Uterus (tissue), 4 donors: ENCODE data around the gene BACH2. TPM values are rescaled to one million over a fixed set of nuclear protein-coding genes. Genes with fewer than 3 reads are reported as not detected.

ENCODE experiments used
- DNase-seq, 2 donors: peaks; one replicate each; pipeline ENCODE4 v3.0.0-alpha.2; 2019 to 2020
- H3K27ac ChIP-seq, 2 donors: fragments of 200-600 bp; sonication (generic); 1 replicate in 1 of 2; 2 replicates in 1 of 2; pipeline ENCODE4 v1.5.1; 2016 to 2018
- H3K27me3 ChIP-seq, 2 donors: fragments of 200-600 bp; sonication (generic); one replicate each; pipeline ENCODE4 v1.5.1; 2018 to 2019; ENCODE audit warnings: control low read depth in 1 of 2
- H3K36me3 ChIP-seq, 2 donors: fragments of 200-600 bp; sonication (generic); one replicate each; pipeline ENCODE4 v1.5.1; 2019; ENCODE audit warnings: control low read depth in 1 of 2
- H3K4me1 ChIP-seq, 2 donors: fragments of 200-600 bp; sonication (generic); one replicate each; pipeline ENCODE4 v1.5.1; 2018 to 2019; ENCODE audit warnings: control low read depth in 1 of 2
- H3K4me3 ChIP-seq, 2 donors: fragments of 200-600 bp; sonication (generic); 1 replicate in 1 of 2; 2 replicates in 1 of 2; pipeline ENCODE4 v1.5.1; 2018 to 2019; ENCODE audit warnings: mild to moderate bottlenecking in 1 of 2
- H3K9me3 ChIP-seq, 2 donors: fragments of 200-600 bp; sonication (generic); one replicate each; pipeline ENCODE4 v1.5.1; 2019; ENCODE audit warnings: control low read depth in 1 of 2
- POLR2A ChIP-seq, 2 donors: fragments of 450-650 bp; IDR thresholded peaks; one replicate each; pipeline ENCODE4 v1.6.1; 2016; ENCODE audit warnings: antibody characterized with exemption in 2 of 2, mild to moderate bottlenecking in 1 of 2, moderate library complexity in 1 of 2
- intact Hi-C: fragments of 100-400 bp; cut with DNase I; formaldehyde crosslinking; loops from one replicate; pipeline ENCODE4 v1.15.1; 2023; ENCODE audit warnings: low total_unique reads
- total RNA-seq, 4 donors: library from RNA; depleted of rRNA in 3 of 4; stranded (reverse); fragments of >200 nt in 3 of 4; gene quantifications; one replicate each; pipeline versions ENCODE4 v1.1.0 to v1.2.4, GENCODE V29; 2014 to 2023
- TF ChIP-seq, protein P1 (sequence below), 4 experiments: fragments of 200-600 bp in 2 of 4; fragments of 450-650 bp in 2 of 4; sonication (generic) in 2 of 4; IDR thresholded peaks; one replicate each; pipeline ENCODE4 v1.5.1; 2016 to 2019; ENCODE audit warnings: antibody characterized with exemption in 4 of 4, mild to moderate bottlenecking in 2 of 4, moderate library complexity in 1 of 4
- donor health status: DM: yes; HTN: yes; CAD: no.

The BACH2 gene
- total RNA-seq, 4 donors from 2014 or later, result 1.3 to 15.0 (median 9.7) TPM

- no peaks in the 10 kb centered on the region for H3K4me1 ChIP-seq
- H3K4me3 ChIP-seq, result no peak overlapping the region
- H3K36me3 ChIP-seq, result no peaks in the 10 kb centered on the region
- DNase-seq, result no peak
- H3K27ac ChIP-seq, result no peak overlapping the region
- H3K9me3 ChIP-seq, result no peaks in the 10 kb centered on the region
- no peaks in the 10 kb centered on the region for H3K27me3 ChIP-seq
- TF ChIP-seq, protein P1, sequence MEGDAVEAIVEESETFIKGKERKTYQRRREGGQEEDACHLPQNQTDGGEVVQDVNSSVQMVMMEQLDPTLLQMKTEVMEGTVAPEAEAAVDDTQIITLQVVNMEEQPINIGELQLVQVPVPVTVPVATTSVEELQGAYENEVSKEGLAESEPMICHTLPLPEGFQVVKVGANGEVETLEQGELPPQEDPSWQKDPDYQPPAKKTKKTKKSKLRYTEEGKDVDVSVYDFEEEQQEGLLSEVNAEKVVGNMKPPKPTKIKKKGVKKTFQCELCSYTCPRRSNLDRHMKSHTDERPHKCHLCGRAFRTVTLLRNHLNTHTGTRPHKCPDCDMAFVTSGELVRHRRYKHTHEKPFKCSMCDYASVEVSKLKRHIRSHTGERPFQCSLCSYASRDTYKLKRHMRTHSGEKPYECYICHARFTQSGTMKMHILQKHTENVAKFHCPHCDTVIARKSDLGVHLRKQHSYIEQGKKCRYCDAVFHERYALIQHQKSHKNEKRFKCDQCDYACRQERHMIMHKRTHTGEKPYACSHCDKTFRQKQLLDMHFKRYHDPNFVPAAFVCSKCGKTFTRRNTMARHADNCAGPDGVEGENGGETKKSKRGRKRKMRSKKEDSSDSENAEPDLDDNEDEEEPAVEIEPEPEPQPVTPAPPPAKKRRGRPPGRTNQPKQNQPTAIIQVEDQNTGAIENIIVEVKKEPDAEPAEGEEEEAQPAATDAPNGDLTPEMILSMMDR (IDR thresholded peaks at IDR 0.05), result no peak
- TF ChIP-seq POLR2A (IDR thresholded peaks at IDR 0.05), result no peak
- intact Hi-C loops, result no loop called here
Measured at GRCh38 chr6:90274451-90275030, 22.1 kb downstream of the BACH2 start.

DNA sequence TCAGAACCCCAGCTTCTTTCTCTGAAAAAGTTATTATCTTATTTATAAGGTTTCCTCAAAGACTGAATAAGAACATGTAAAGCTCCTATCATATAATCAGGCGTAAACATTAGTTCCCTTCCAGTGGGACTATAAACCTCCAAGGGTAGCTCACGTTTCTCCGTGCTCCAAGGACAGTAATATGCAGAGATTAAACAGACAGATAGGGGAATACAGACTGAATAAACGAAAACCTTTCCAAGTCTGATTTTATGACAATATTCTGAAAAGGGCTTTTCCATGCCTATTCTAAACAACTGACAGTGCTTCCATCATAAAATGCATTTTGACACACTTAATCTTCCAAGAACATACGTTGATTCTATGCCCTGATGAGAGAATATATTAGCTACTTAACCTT lies 22.8 kb downstream of the BACH2 start:
- H3K36me3 ChIP-seq, result no peaks in the 10 kb centered on the region

GRCh38 chr6:90272895-90273294 lies 23.7 kb downstream of the BACH2 start:
- Histone ChIP-seq H3K4me3 (no peak overlapping the region), H3K27ac (no peak overlapping the region), H3K27me3 (no peaks in the 10 kb centered on the region), H3K4me1 (no peaks in the 10 kb centered on the region), H3K36me3 (no peaks in the 10 kb centered on the region), H3K9me3 (no peaks in the 10 kb centered on the region)
- intact Hi-C loops, result no loop called here
- DNase-seq, result no peak
- TF ChIP-seq, protein P1 (IDR thresholded peaks at IDR 0.05), result no peak
- TF ChIP-seq POLR2A (IDR thresholded peaks at IDR 0.05), result no peak

More for the DNA sequence above, 22.8 kb downstream of the BACH2 start:
- Histone ChIP-seq H3K27me3 (no peaks in the 10 kb centered on the region), H3K4me3 (no peak overlapping the region), H3K27ac (no peak overlapping the region), H3K4me1 (no peaks in the 10 kb centered on the region), H3K9me3 (no peaks in the 10 kb centered on the region)
- no peak for TF ChIP-seq POLR2A (IDR thresholded peaks at IDR 0.05)
- TF ChIP-seq, protein P1 (IDR thresholded peaks at IDR 0.05), result no peak
- DNase-seq, result no peak
- intact Hi-C loops, result no loop called here

DNA sequence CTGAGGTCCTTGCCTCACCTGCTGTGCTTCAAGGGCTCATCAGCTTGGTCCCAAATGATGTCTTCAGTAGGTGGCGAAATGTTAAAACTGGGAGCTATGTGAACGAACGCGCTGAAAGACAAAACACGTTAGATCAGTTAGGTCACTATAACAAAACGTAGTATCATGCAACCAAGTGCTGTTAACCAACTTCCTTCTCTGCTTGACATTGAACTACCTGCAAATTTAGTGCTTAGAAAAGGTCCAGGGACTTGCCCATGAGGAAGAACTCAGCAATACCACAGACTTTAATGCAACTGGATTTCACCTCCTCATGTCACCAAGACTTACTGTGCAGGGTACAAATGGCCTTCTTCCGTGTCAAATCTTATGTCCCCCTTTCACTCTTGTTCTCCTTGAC lies 24.8 kb downstream of the BACH2 start:
- no peak overlapping the region for H3K4me3 ChIP-seq

DNA sequence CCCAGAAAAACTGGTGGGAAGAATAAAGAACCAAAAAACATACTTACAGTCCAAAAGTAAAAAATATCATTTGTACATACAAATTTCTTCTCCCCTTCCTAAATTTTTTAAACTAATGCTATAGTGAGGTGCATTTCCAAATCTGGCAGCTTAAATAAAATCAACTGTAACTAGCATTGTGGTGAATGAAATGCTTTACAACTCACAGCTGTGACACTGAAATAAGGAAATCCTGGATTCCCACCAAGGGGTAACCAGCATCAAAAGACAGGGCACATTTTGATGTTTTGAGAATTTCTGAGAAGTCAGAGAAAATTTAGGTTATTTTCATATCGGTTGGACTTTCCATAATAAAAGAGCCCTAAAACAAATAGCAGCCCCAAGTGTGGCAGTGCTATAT lies 27.3 kb downstream of the BACH2 start:
- Histone ChIP-seq H3K9me3 (no peaks in the 10 kb centered on the region), H3K27me3 (no peaks in the 10 kb centered on the region), H3K4me1 (no peaks in the 10 kb centered on the region), H3K4me3 (no peak overlapping the region), H3K36me3 (no peaks in the 10 kb centered on the region), H3K27ac (no peak overlapping the region)
- no peak for DNase-seq
- intact Hi-C loops, result no loop called here
- TF ChIP-seq, protein P1 (IDR thresholded peaks at IDR 0.05), result no peak
- TF ChIP-seq POLR2A (IDR thresholded peaks at IDR 0.05), result no peak

More for the DNA sequence above, 24.8 kb downstream of the BACH2 start:
- Histone ChIP-seq H3K9me3 (no peaks in the 10 kb centered on the region), H3K36me3 (no peaks in the 10 kb centered on the region), H3K27ac (no peak overlapping the region), H3K27me3 (no peaks in the 10 kb centered on the region), H3K4me1 (no peaks in the 10 kb centered on the region)
- no peak for DNase-seq
- intact Hi-C loops, result no loop called here
- no peak for TF ChIP-seq POLR2A (IDR thresholded peaks at IDR 0.05)
- TF ChIP-seq, protein P1 (IDR thresholded peaks at IDR 0.05), result no peak
